ENCODE data around the gene TEN1.

DNA sequence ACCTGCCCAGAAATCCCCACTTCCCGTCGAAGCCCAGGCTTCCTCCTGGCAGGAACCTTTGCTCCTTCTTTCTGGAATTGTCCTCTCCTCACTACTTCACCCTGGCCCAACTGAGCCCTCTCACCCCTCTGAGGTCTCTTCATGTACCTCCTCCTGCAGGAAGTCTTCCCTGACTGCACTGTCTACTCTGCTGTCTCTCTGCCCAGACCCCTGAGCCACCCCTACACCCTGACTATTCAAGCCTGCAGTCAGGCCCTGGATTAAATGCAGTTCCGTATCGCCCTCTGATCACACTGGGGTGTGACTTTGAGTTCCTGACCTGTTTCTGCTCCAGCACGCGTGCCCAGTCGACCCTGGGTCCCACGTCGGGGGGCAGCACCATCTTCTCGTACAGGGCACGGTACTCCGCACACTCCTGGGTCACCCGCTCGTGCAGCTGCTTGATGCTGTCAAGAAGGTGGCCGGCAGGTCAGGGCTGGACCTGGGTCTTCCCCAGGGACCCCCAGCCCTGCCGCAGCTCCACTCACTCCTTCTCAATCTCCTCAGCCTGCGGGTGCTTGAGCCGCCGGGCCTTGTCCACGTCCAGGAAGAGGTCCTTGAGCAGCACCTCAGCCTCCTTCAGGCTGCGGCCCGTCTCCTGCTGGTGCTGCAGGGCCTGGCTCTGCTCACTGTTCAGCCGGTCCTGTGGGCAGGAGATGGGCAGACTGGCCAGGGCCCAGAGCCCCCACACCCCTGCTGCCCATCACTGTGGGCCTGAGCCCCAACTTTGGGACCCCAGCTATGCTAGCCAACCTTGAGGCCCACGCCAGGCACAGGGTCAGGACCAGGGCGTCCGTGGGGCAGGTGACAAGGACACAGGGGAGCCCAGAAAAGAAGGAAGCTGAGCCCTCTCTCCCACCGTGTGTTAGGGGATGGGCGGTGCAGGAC, 44.2 kb downstream of the TEN1 start:
- TF ChIP-seq, protein P1, sequence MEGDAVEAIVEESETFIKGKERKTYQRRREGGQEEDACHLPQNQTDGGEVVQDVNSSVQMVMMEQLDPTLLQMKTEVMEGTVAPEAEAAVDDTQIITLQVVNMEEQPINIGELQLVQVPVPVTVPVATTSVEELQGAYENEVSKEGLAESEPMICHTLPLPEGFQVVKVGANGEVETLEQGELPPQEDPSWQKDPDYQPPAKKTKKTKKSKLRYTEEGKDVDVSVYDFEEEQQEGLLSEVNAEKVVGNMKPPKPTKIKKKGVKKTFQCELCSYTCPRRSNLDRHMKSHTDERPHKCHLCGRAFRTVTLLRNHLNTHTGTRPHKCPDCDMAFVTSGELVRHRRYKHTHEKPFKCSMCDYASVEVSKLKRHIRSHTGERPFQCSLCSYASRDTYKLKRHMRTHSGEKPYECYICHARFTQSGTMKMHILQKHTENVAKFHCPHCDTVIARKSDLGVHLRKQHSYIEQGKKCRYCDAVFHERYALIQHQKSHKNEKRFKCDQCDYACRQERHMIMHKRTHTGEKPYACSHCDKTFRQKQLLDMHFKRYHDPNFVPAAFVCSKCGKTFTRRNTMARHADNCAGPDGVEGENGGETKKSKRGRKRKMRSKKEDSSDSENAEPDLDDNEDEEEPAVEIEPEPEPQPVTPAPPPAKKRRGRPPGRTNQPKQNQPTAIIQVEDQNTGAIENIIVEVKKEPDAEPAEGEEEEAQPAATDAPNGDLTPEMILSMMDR (IDR thresholded peaks at IDR 0.05), result no peak
- TF ChIP-seq POLR2AphosphoS5 (IDR thresholded peaks at IDR 0.05), result no peak

Data from esophagus muscularis mucosa (tissue), 3 donors.